Activated B cell treated with CpG ODN at 0.5 μM for 24 hours (primary cell): Measurements from ENCODE around the gene SIKE1. TPM values are rescaled to one million over a fixed set of nuclear protein-coding genes. Genes with fewer than 3 reads are reported as not detected.
A peak's percentile ranks its signal among the peaks of the same experiment; 100 is the strongest.
"Not testable (repeated sequence)": the region's sequence is repeated elsewhere in the genome, so short reads cannot be mapped to it uniquely, and the experiment has no call there.

Experiments used
- ATAC-seq: fragments of 200-7000 bp; cut with Tn5 transposase; one replicate; pipeline ENCODE4 v1.10.0; 2021; ENCODE audit warnings: low read depth, mild to moderate bottlenecking, moderate library complexity
- CTCF ChIA-PET: fragments of 350-600 bp; sonication (Branson Sonifier 250); formaldehyde crosslinking; loops from one replicate; lab custom pipeline; 2021; ENCODE audit warnings: antibody characterized with exemption; lab: Charles Lee
- POLR2A ChIA-PET: fragments of 350-600 bp; sonication (Branson Sonifier 250); formaldehyde crosslinking; loops from one replicate; lab custom pipeline; 2021; ENCODE audit warnings: antibody characterized with exemption; lab: Charles Lee
- DNase-seq: peaks from one replicate; pipeline ENCODE4 v3.0.0; 2022
- H3K27ac Mint-ChIP-seq: one replicate; pipeline ENCODE4 v1.8.0; 2020; ENCODE audit warnings: mixed read lengths
- H3K27me3 Mint-ChIP-seq: one replicate; pipeline ENCODE4 v1.8.0; 2021; ENCODE audit warnings: mixed read lengths
- H3K36me3 Mint-ChIP-seq: one replicate; pipeline ENCODE4 v1.8.0; 2021; ENCODE audit warnings: low read depth, mixed read lengths
- H3K4me1 Mint-ChIP-seq: one replicate; pipeline ENCODE4 v1.8.0; 2021; ENCODE audit warnings: mixed read lengths
- H3K4me3 Mint-ChIP-seq: one replicate; pipeline ENCODE4 v1.8.0; 2020; ENCODE audit warnings: mild to moderate bottlenecking, mixed read lengths
- H3K9me3 Mint-ChIP-seq: one replicate; pipeline ENCODE4 v1.8.0; 2020; ENCODE audit warnings: mixed read lengths
- CTCF ChIP-seq: fragments of 200-600 bp; IDR thresholded peaks from one replicate; pipeline ENCODE4 v1.8.0; 2022; ENCODE audit warnings: antibody characterized with exemption, mild to moderate bottlenecking
- intact Hi-C: fragments of 100-400 bp; cut with micrococcal nuclease; formaldehyde crosslinking; loops from one replicate; pipeline ENCODE4 v1.15.1; 2024
- total RNA-seq: library from RNA; stranded (reverse); gene quantifications from 2 replicates; pipeline ENCODE4 v1.2.3, GENCODE V29; 2022

The SIKE1 gene
- total RNA-seq, 1 donor from 2014 or later, result 44.2 TPM

- no peak for DNase-seq
- no peak for TF ChIP-seq CTCF
- Mint-ChIP-seq H3K27ac (peak overlapping the region; percentile 100), H3K36me3 (peaks cover 32% of the 10 kb centered on the region), H3K27me3 (no peaks in the 10 kb centered on the region), H3K9me3 (no peaks in the 10 kb centered on the region), H3K4me3 (peak overlapping the region; percentile 100), H3K4me1 (peaks cover 81% of the 10 kb centered on the region)
- ATAC-seq, result no peak
- ChIA-PET CTCF (no interaction called here), POLR2A (interaction anchor here (3.3 kb wide), 1 partner anchor 39 kb away, joined by 30 read pairs; the partner anchor contains the start of gene NRAS)
- intact Hi-C loops, result loop anchor here (5.0 to 10.0 kb wide), 4 partner anchors 340 to 1800 kb away; partner anchors contain the start of genes LRIG2, PHTF1 and SLC16A1
Observed at GRCh38 chr1:114755006-114755931, 25.2 kb downstream of the SIKE1 start.

DNA sequence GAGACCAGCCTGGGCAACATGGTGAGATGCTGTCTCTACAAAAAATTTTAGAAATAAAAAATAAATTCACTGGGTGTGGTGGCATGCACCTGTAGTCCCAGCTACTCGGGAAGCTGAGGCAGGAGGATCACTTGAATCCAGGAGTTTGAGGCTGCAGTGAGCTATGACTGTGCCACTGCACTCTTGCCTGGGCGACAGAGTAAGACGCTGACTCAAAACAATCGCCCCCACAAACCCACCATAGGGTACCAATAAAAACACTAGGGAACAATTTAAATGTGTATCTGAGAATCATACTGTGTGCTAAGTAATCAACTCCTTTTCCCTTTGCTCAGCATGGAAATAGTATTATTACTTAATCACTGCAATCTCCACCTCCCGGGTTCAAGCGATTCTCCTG, 26.8 kb downstream of the SIKE1 start:
- H3K27me3 Mint-ChIP-seq, POLR2A ChIA-PET: not testable (repeated sequence)
- intact Hi-C loops, result loop anchor here (10.0 kb wide), 3 partner anchors 341 to 1799 kb away; partner anchors contain the start of genes LRIG2 and SLC16A1

DNA sequence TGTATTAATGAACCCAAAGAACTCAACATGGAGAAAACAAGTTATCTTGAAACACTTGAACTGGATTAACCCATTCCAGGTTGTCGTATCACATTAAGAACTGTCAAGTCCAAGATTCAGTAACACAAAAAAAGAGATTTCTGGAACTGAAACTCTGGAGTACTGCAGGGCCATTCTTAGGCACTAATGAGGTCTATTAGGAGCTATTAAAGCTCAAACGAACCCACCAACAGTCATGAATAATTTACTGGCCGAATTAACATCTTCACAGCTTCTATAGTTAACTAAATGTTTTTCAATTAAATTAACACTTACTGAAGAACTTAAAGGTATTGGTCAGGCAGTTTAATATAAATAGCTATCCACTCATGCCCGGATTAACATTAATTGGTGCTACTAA, 27.3 kb downstream of the SIKE1 start:
- Mint-ChIP-seq H3K27me3 (no peaks in the 10 kb centered on the region), H3K4me3 (no peak overlapping the region)
- CTCF ChIA-PET, result no interaction called here

More for the DNA sequence above, 26.8 kb downstream of the SIKE1 start:
- peaks cover 46% of the 10 kb centered on the region for H3K36me3 Mint-ChIP-seq
- H3K4me3 Mint-ChIP-seq, H3K27ac Mint-ChIP-seq, DNase-seq, ATAC-seq, H3K9me3 Mint-ChIP-seq, CTCF ChIA-PET: not testable (repeated sequence)
- H3K4me1 Mint-ChIP-seq, result peaks cover 90% of the 10 kb centered on the region

DNA sequence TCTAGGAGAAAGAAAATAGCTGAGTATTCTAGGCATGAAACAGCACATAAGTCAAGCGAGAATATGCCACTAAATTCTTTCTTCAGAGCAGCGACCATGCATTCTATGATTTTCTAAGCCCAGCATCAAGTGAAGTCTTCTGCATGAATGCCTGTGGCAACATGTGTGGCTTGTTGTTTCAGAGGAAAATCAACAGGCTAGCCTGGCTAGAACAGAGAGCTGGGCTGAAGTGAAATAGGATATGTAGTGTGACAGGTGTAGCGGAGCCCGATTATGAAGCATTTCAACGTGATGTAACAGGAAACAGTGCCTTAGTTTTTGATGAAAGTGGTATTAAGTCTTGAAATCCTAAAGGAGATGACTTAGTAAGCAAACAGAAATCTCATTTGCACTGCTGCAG, 29.7 kb downstream of the SIKE1 start:
- Mint-ChIP-seq H3K9me3 (no peaks in the 10 kb centered on the region), H3K27ac (no peak overlapping the region), H3K4me1 (peaks cover 79% of the 10 kb centered on the region), H3K4me3 (no peak overlapping the region), H3K27me3 (no peaks in the 10 kb centered on the region), H3K36me3 (peaks cover 58% of the 10 kb centered on the region)
- no peak for TF ChIP-seq CTCF
- intact Hi-C loops, result loop anchor here (10.0 kb wide), 3 partner anchors 344 to 1796 kb away; partner anchors contain the start of genes LRIG2 and SLC16A1
- POLR2A ChIA-PET, result interaction anchor here (1.4 kb wide), 1 partner anchor 30 kb away, joined by 4 read pairs; the partner anchor contains the start of gene SIKE1
- ATAC-seq, result no peak
- CTCF ChIA-PET, result no interaction called here
- no peak for DNase-seq

More for the DNA sequence above, 27.3 kb downstream of the SIKE1 start:
- intact Hi-C loops, result loop anchor here (10.0 kb wide), 3 partner anchors 342 to 1798 kb away; partner anchors contain the start of genes LRIG2 and SLC16A1
- ATAC-seq, result no peak
- peaks cover 52% of the 10 kb centered on the region for H3K36me3 Mint-ChIP-seq
- TF ChIP-seq CTCF, result no peak
- H3K9me3 Mint-ChIP-seq, result no peaks in the 10 kb centered on the region
- no peak overlapping the region for H3K27ac Mint-ChIP-seq
- POLR2A ChIA-PET, result no interaction called here
- no peak for DNase-seq
- peaks cover 91% of the 10 kb centered on the region for H3K4me1 Mint-ChIP-seq

DNA sequence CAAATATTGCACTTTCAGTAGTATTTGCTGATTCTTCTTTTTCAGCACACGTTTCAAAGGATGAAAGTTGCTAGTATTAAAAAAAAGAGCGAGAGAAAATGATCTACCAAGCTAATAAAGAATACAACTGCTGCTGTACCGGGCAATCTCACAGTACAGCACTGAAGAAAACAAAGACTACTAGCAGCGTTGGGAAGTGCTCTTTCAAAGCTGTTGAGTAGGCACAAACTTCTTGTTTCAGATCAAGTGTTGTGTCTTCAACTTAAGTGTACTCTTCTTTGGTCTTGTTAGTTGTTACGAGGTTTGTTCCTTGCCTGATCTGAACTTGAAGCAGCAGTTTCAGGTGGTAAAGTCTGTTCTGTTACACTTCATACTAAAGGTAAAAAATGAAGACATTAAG, 30.6 kb downstream of the SIKE1 start:
- no peak overlapping the region for H3K4me3 Mint-ChIP-seq
- no peaks in the 10 kb centered on the region for H3K9me3 Mint-ChIP-seq
- no peak for DNase-seq
- ChIA-PET CTCF (no interaction called here), POLR2A (interaction anchor here (0.5 to 0.6 kb wide), 2 partner anchors 21 to 36 kb away, joined by 3 read pairs; no protein-coding TSS in a partner anchor)
- ATAC-seq, result no peak
- intact Hi-C loops, result loop anchor here (2.0 to 10.0 kb wide), 4 partner anchors 15 to 1795 kb away; partner anchors contain the start of genes LRIG2 and SLC16A1
- peaks cover 63% of the 10 kb centered on the region for H3K36me3 Mint-ChIP-seq
- H3K4me1 Mint-ChIP-seq, result peaks cover 73% of the 10 kb centered on the region
- H3K27ac Mint-ChIP-seq, result no peak overlapping the region
- no peaks in the 10 kb centered on the region for H3K27me3 Mint-ChIP-seq
- no peak for TF ChIP-seq CTCF
